Purkinje cell (primary cell): ENCODE data around the gene PPME1. TPM values are rescaled to one million over a fixed set of nuclear protein-coding genes. Genes with fewer than 3 reads are reported as not detected.

Experiments used
- polyA plus RNA-seq: library from polyadenylated mRNA; unstranded; fragments of >200 nt; fragmentation: Nextera tagmentation; gene quantifications from 2 replicates; pipeline ENCODE4 v1.2.1, GENCODE V29; 2014

PPME1 gene
- 34.9 and 37.9 TPM in 2 replicates for polyA plus RNA-seq

GRCh38 chr11:74170694-74171629, at the start of gene PPME1, which contains the start of gene C2CD3:
Gene PPME1, plus strand, starts transcription at chr11:74171289. Its CDS starts 133 bp downstream, at chr11:74171422.
Gene C2CD3, minus strand, starts transcription at chr11:74171002. Its CDS starts 210 bp downstream, at chr11:74170792.

Other genes with a start within 250 kb of the PPME1 start
- gene DNAJB13, start 220.3 kb upstream of the PPME1 start, polyA plus RNA-seq: not detected in 2 replicates
- not detected in 2 replicates for gene UCP2, start 188.4 kb upstream of the PPME1 start, polyA plus RNA-seq
- 0.58 TPM in 1 of 2 replicates, not detected in the other for gene UCP3, start 162.2 kb upstream of the PPME1 start, polyA plus RNA-seq
- 5.3 and 6.6 TPM in 2 replicates for gene C2CD3, start 287 bp upstream of the PPME1 start, polyA plus RNA-seq
- 4.2 TPM in 1 of 2 replicates, not detected in the other for gene P4HA3, start 140.4 kb downstream of the PPME1 start, polyA plus RNA-seq
- 3.3 and 27.1 TPM in 2 replicates for gene PGM2L1, start 227.1 kb downstream of the PPME1 start, polyA plus RNA-seq